ENCODE measurements around the gene LRSAM1.
A peak's percentile ranks its signal among the peaks of the same experiment; 100 is the strongest.

Gene LRSAM1

DNA sequence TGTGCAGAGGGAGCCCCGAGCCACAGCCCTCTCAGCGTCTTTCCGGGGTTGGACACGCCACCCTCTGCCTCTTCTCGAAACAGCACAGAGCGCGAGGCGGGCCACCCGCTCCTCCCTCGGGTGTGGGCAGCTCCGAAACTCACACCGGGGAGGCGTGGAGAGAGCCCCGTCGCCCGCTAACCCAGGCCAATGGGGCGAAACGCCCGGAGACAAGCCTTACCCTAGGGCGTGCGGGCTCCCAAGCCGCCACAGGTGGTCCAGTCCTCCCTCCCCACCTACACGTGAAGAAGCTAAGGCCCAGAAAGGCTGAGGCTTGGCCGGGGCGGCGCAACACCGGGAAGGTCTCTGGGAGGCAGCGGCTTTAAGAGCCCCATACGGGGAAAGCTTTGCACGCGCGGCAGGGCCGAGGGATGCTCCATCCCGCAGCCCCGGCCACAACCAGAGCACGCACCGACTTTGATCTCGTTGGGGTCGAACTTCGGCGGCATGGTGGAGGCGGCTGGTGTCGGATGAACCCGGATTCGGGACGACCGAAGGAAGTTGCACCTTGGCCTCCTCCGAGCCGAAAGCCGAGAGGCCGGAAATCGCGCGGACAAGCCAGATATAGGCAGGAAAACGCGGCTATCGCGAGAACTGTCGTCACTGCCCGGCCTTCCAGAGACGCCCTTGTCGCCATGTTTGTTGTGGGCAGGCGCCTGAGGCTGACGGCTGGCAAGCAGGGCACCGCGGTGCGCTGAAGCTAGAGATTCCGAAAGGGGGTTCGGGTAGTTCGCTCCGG lies at the start of gene LRSAM1, which contains the start of gene RPL12:
Gene LRSAM1, plus strand, starts transcription at position 681 of the 778 bp plus-strand sequence. CDS start 3,018 bp downstream, outside the sequence.
Gene RPL12, minus strand, starts transcription at position 577 of the 778 bp plus-strand sequence. Its CDS starts 89 bp downstream, at position 488.
- DNase-seq: peak; percentile 93

GRCh38 chr9:127402401-127403090 lies 48.8 kb upstream of the LRSAM1 start:
- DNase-seq: no peak

DNA sequence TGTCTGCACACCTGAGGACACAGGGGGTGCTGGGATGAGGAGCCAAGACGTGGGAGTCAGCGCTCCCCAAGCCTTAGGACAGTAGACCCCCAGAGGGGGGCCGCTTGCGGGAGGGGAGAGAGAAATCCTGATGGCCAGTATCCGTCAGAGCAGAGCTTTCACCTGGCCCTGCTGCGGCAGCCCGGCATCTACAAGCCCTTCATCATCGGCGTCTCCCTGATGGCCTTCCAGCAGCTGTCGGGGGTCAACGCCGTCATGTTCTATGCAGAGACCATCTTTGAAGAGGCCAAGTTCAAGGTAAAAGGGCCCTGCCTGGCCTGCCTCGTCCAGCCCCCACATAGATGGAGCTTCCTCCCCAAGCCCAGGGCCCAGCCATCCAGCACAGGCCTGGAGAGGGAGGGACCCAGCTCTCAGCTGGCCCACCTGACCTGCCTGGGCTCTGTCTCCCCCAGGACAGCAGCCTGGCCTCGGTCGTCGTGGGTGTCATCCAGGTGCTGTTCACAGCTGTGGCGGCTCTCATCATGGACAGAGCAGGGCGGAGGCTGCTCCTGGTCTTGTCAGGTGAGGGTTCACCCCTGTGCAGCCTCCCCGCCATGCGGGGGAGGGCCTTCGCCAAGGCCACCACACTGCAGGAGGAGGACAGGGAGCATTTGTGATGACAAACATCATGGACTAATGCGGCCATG lies 47.7 kb upstream of the LRSAM1 start:
- DNase-seq: no peak

DNA sequence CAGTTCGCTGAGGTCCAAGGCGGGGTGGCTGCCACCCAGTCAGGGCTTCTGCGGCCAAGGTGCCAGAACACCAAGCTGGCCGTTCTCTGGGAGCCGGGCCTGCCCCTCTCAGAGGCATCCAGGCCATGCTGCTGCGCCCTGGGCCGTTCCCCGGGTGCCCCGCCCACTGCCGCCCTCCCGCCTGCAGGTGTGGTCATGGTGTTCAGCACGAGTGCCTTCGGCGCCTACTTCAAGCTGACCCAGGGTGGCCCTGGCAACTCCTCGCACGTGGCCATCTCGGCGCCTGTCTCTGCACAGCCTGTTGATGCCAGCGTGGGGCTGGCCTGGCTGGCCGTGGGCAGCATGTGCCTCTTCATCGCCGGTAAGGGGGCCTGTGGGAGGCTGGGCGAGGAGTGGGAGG lies 46.7 kb upstream of the LRSAM1 start:
- DNase-seq: no peak

DNA sequence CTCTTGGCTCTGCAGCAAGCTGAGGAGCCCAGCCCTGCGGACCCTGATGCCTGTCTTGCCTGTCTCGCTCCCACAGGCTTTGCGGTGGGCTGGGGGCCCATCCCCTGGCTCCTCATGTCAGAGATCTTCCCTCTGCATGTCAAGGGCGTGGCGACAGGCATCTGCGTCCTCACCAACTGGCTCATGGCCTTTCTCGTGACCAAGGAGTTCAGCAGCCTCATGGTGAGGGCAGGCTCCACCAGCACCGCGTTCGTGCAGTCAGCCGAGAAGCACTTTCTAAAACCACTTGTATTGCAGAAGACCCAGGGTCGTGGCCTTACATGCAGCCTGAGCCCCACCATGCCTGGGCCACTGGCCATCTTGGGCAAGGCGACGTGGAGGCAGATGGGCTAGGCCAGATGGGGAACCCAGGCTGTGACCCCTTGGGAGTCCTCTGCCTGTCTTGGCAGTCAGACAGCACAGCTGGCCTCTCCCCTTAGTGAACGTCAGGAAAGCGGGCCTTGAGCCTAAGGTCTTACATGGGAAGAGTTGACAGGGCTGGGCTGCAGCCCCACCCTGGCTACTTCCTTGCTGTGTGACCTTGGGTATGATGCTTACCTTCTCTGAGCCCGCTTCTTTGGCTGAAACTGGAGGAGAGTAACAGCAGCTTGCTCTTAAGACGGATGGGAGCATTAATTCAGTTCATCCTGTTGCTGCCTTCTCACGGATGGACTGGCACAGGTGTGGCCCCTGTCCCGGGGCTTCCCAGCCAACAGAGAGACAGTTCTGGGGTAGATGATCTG lies 45.8 kb upstream of the LRSAM1 start:
- DNase-seq: no peak

- no peak for DNase-seq
These were observed 44.4 kb upstream of the LRSAM1 start for GRCh38 chr9:127406799-127407491.

- no peak for DNase-seq
These were observed 43.8 kb upstream of the LRSAM1 start for GRCh38 chr9:127407492-127407843.

DNA sequence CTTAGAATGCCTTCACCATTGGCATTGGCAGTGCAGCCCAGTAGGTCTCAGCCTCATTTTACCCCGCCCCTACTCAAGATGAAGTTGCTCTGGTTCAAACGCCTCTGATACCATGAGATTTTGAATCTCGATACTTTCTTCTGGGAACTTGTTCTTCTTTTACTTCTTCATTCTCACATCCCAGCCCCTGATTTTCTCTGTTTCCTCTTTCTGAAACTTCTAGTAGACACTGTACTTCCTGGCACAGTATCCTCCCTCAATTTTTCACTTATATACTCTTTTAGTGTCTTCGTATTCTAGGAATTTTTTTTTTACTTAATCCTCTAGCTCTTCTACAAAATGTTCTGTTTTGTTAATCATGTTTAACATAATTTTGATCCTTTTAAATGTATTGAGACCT lies 40.2 kb upstream of the LRSAM1 start:
- no peak for DNase-seq

GRCh38 chr9:127415141-127415540 lies 36.2 kb upstream of the LRSAM1 start:
- DNase-seq: no peak

- no peak for DNase-seq
These were observed 35.7 kb upstream of the LRSAM1 start for GRCh38 chr9:127415657-127416056.

GRCh38 chr9:127417131-127418036 lies 33.9 kb upstream of the LRSAM1 start:
- peak; percentile 35 for DNase-seq

- DNase-seq: peak; percentile 24
These were observed 33.3 kb upstream of the LRSAM1 start for GRCh38 chr9:127418037-127418471.

GRCh38 chr9:127419348-127419747 lies 32.0 kb upstream of the LRSAM1 start:
- no peak for DNase-seq

DNA sequence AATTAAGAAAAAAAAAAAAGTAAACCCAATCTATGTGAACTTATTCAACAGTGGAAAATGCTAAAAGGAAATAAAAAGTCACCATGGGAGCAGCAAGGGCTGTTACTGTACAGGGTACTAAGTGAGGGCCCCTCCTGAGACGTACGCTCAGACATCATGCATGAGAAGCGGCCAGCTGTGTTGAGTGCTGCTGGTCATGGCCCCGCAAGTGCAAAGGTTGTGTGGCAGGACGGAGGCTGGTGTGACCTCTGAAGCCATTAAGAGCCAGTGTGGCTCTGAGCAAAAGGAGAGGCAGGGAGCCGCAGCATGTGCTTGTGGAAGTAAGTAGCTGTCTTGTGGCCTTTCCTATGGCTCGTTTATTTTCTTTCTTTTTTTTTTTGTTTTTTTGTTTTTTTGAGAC lies 30.3 kb upstream of the LRSAM1 start:
- DNase-seq: no peak

DNA sequence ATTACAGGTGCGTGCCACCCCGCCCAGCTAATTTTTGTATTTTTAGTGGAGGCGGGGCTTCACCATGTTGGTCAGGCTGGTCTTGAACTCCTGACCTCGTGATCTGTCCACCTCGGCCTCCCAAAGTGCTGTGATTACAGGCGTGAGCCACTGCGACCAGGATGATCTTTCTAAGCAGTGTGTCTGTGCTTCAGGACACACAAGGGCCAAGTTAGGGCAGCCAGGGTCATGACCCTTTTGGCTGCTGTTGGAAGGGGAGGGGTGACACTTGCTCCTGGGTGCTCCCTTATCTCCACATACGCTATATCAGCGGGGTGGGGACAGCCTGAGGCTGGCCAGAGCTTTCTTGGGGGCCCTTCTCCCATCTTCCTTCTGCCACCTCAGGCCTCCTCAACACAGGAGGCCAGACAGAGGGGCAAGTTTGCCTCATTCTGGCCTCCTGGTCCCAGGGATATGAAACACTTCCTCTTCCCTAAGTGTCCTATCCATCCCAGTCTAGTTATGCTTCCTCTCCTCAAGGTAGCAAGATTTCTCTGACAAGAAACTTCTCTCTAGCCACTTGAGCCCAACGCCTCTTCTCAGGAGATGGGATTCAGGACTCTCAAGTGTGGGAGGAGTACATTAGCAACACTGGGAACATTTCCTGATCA lies 29.1 kb upstream of the LRSAM1 start:
- no peak for DNase-seq

- DNase-seq: no peak
These were observed 28.5 kb upstream of the LRSAM1 start for GRCh38 chr9:127422787-127423186.

GRCh38 chr9:127423476-127423933 lies 27.8 kb upstream of the LRSAM1 start:
- no peak for DNase-seq

- peak; percentile 85 for DNase-seq
These were observed 27.2 kb upstream of the LRSAM1 start, which contains the start of gene ZNF79 for GRCh38 chr9:127423934-127424675. TSS of gene ZNF79 (plus strand) at chr9:127424382. CDS start at chr9:127424788, 406 bp downstream.

DNA sequence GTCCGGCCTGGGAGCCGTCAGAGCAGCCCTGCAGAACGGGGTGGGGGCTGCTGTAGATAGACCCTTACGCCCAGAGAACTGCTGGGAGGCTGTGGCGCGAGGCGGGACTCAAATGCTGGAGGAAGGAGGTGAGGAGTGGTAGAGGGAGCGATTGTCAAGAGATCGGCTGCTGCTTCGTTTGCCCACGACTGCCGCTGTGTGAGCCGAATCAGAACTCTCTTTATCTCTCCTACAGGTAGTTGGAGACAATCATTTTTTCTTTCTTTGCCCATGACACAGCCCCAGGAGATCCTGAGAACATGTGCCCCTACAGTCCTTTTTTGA lies 26.7 kb upstream of the LRSAM1 start:
- no peak for DNase-seq

- DNase-seq: no peak
These were observed 24.6 kb upstream of the LRSAM1 start for GRCh38 chr9:127426756-127427155.

Data from NCI-H2029 (cell line).